ENCODE data around the gene PRMT7. TPM values are rescaled to one million over a fixed set of nuclear protein-coding genes. Genes with fewer than 3 reads are reported as not detected.

The PRMT7 gene
- 10 to 100 TPM; 70.4 to 73.2 TPM for total RNA-seq

DNA sequence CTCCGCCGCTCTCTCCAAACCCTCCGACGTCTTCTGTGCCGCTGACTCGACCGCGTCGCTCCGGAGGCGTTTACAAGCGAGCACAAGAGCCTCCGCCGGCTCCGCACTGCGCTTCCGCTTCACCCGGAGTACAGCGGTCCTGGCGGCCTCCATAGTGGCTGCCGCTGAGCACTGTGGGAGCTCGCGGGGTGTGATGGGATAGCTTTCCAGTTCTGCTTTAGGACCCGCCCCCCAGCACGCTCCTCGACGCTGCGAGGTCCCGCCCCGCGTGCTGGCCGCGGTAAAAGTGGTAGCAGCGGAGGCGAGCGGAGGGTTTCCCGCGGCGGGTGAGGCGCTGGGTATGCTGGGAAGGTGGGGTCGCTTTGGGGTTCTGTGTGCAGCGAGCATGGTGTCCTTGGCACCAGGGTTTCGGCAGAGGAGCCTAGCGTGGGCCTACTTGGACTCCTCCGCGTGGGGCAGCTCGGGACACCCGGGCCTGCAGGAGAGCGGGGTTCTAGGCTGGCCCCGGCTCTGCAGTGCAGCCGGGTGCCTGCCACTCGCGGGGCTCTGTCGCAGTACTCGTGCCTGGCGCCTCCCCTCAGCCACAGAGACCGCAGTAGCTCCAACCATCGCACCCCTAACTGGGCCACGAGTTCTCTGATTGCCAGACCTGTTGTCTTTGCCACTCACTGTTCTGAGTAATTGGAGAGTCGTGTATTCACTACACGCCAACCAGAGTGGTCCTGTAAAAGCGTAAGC, at the start of gene PRMT7, which contains the start of gene SLC7A6OS:
Gene PRMT7, plus strand, starts transcription at position 246 of the 738 bp plus-strand sequence. CDS start 4,961 bp downstream, outside the sequence.
Gene SLC7A6OS, minus strand, starts transcription at position 173 of the 738 bp plus-strand sequence. Its CDS starts 20 bp downstream, at position 153.
- ChIA-PET POLR2A (interaction anchor here (0.6 to 3.7 kb wide), 16 partner anchors 9 to 66 kb away, joined by 3 to 41 read pairs (median 6); partner anchors contain the start of genes PLA2G15 and SLC7A6), CTCF (interaction anchor here (0.6 to 6.4 kb wide), 17 partner anchors 11 to 559 kb away, joined by 3 to 118 read pairs (median 4); partner anchors contain the start of gene SLC7A6)
- Mint-ChIP-seq H3K27me3 (ENCODE audit: low read depth) (no peaks in the 10 kb centered on the region), H3K27ac (peak within 1 kb of the TSS; percentile 88), H3K4me1 (ENCODE audit: low read depth) (peaks cover 44% of the 10 kb centered on the region), H3K9me3 (ENCODE audit: insufficient read depth) (no peaks in the 10 kb centered on the region), H3K4me3 (peak within 1 kb of the TSS; percentile 89), H3K36me3 (ENCODE audit: low read depth) (peaks cover 46% of the 10 kb centered on the region)
- ATAC-seq (peak; percentile 99), DNase-seq (peak; percentile 96)

DNA sequence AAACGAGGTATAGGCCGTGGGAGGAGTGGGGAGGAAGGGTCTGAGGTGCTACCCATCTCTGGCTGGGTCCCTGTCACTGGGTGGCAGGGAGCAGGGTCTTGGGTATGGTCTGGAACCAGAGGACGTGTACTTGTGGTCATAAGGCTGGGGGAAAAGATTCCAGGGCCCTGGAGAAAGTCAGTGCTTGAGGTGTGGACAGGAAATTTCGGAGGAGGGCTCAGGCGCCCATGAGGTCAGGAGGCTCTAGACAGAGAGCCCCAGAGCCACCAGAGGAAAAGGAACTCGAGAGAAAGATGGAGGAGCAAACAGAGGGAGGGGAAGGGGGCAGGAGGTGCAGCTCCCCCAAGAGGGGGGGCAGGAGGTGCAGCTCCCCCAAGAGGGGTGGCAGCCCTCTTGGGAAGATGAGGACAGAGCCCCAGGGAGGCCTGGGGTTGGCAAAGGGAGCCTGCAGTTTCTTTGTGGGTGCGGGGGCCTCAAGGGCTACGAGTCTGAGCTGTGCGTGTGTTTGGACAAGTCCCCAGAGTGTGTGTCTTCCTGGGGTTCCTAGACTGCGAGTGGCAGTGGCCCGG, 47.2 kb upstream of the PRMT7 start:
- ChIA-PET POLR2A (interaction anchor here (1.0 to 6.0 kb wide), 14 partner anchors 9 to 64 kb away, joined by 3 to 55 read pairs (median 6); partner anchors contain the start of genes PLA2G15, PRMT7 and SLC7A6OS), CTCF (interaction anchor here (1.0 to 9.4 kb wide), 23 partner anchors 10 to 783 kb away, joined by 3 to 544 read pairs (median 5); partner anchors contain the start of genes ATP6V0D1, ESRP2, PLA2G15 and PRMT7)
- H3K4me3 Mint-ChIP-seq, result peak overlapping the region; percentile 93
- peaks cover 18% of the 10 kb centered on the region for H3K36me3 Mint-ChIP-seq (ENCODE audit: low read depth)
- ATAC-seq (no peak), DNase-seq (no peak)
- H3K4me1 Mint-ChIP-seq (ENCODE audit: low read depth), result peaks cover 47% of the 10 kb centered on the region
- peak overlapping the region; percentile 98 for H3K27ac Mint-ChIP-seq
- H3K27me3 Mint-ChIP-seq (ENCODE audit: low read depth), result no peaks in the 10 kb centered on the region
- H3K9me3 Mint-ChIP-seq (ENCODE audit: insufficient read depth), result no peaks in the 10 kb centered on the region

DNA sequence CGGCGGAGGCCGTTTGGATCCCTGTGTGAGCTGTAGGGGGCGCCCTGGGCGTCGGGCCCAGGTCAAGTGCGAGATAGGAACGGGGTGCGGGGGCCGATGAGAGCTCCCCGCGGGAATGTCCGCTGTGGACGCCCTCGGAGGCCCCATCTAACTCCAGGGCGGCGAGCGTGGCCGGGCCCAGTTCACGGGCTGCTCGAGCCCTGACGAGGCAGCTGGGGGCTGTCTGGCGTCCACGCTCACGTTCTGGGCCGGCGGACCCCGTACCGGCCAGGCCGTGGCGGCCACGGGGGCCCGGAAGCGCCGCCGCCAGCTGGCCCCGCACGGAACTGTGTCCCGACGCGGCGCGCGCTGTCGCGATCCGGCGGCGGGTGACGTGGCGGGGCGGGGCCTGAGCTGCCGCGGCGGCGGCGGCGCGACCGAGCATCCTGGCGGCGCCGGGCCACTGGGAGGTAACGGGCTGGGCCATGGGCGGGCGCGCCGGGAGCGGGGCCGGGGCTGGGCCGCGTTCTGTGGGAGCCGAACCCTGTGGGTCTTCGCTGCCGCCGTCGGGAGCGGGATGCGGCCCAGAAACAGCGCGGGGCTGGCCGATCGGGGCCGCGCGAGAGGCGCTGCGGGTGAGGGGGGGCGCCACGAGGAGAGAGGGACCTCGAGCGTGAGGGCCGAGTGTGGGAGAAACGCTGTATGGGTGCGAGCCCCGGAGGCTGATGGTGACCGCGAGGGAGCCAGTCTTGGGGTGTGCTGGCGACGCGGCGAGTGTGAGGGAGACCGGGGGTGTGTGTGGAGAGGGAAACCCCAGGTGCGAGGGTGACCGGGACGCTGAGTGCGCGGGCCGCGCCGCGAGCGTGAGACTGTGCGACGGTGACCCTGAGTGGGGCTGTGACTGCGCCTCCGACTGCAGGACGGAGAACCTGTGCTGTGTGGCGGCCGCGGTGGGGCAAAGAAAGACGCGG, 46.4 kb upstream of the PRMT7 start, which contains the start of gene SLC7A6:
Gene SLC7A6, plus strand, starts transcription at position 399 of the 950 bp plus-strand sequence. CDS start 10,201 bp downstream, outside the sequence.
- ChIA-PET POLR2A (interaction anchor here (1.0 to 6.0 kb wide), 13 partner anchors 8 to 64 kb away, joined by 3 to 55 read pairs (median 6); partner anchors contain the start of genes PLA2G15, PRMT7 and SLC7A6OS), CTCF (interaction anchor here (1.0 to 9.4 kb wide), 23 partner anchors 10 to 784 kb away, joined by 3 to 544 read pairs (median 5); partner anchors contain the start of genes ATP6V0D1, ESRP2, PLA2G15 and PRMT7)
- H3K4me1 Mint-ChIP-seq (ENCODE audit: low read depth), result peaks cover 53% of the 10 kb centered on the region
- no peaks in the 10 kb centered on the region for H3K9me3 Mint-ChIP-seq (ENCODE audit: insufficient read depth)
- ATAC-seq (peak; percentile 71), DNase-seq (peak; percentile 85)
- H3K36me3 Mint-ChIP-seq (ENCODE audit: low read depth), result peaks cover 24% of the 10 kb centered on the region
- no peaks in the 10 kb centered on the region for H3K27me3 Mint-ChIP-seq (ENCODE audit: low read depth)
- peak within 1 kb of the TSS; percentile 93 for H3K4me3 Mint-ChIP-seq
- H3K27ac Mint-ChIP-seq, result peak within 1 kb of the TSS; percentile 99

DNA sequence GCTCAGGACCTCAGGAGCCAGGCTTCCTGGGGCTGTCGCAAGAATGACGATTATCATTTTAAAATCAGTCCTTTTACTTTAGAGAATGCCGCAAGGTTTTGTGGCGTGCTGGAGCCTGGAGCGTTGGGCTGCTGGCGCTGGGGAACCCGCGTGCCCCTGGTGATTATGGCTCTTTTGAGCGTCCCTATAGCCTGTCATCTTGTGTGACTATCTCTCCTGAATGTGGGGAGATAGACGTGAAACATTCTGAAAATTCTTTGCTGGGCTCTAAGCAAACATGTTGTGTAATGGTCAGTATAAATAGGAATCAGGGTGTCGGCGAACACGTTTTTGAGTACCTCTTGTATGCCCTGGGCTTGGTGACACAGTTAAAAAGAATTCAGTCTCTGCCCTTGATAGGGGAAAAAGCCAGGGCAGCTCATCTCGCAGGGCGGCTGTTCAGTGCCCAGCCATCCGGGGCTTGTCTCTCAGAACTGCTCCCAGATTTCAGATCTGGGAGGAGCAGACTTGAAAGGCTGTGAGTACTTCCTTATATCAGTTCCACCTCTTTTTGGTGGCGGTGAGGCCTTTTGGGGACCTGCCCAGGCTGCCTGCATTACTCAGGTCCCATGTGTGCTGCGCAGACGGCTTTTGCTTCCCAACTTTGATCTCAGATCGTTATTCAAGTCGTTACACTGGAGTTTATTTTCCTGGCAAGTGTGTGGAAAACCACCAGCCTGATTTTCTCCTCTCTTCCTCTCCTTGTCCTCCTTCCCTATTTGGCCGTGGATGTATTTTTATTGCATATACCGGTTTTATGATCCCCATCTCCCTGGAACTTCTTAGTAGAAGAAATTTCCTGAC, 45.5 kb upstream of the PRMT7 start:
- H3K36me3 Mint-ChIP-seq (ENCODE audit: low read depth), result peaks cover 28% of the 10 kb centered on the region
- DNase-seq, result peak; percentile 61
- no peaks in the 10 kb centered on the region for H3K9me3 Mint-ChIP-seq (ENCODE audit: insufficient read depth)
- ChIA-PET POLR2A (interaction anchor here (2.0 to 6.0 kb wide), 4 partner anchors 20 to 45 kb away, joined by 6 to 55 read pairs (median 27); partner anchors contain the start of genes PLA2G15, PRMT7 and SLC7A6OS), CTCF (interaction anchor here (1.5 to 9.4 kb wide), 5 partner anchors 14 to 78 kb away, joined by 5 to 544 read pairs (median 67); no protein-coding TSS in a partner anchor)
- H3K4me3 Mint-ChIP-seq, result peak overlapping the region; percentile 93
- H3K27me3 Mint-ChIP-seq (ENCODE audit: low read depth), result no peaks in the 10 kb centered on the region
- H3K4me1 Mint-ChIP-seq (ENCODE audit: low read depth), result peaks cover 62% of the 10 kb centered on the region
- peak; percentile 10 for ATAC-seq
- H3K27ac Mint-ChIP-seq, result peak overlapping the region; percentile 99

GRCh38 chr16:68267612-68268405, 43.0 kb upstream of the PRMT7 start:
- CTCF ChIA-PET, result interaction anchor here (2.3 to 7.6 kb wide), 4 partner anchors 16 to 61 kb away, joined by 8 to 346 read pairs (median 12); no protein-coding TSS in a partner anchor
- Mint-ChIP-seq H3K27me3 (ENCODE audit: low read depth) (no peaks in the 10 kb centered on the region), H3K9me3 (ENCODE audit: insufficient read depth) (no peaks in the 10 kb centered on the region), H3K36me3 (ENCODE audit: low read depth) (peaks cover 40% of the 10 kb centered on the region), H3K4me1 (ENCODE audit: low read depth) (peaks cover 73% of the 10 kb centered on the region), H3K27ac (peak overlapping the region; percentile 10), H3K4me3 (peak overlapping the region; percentile 48)
- DNase-seq (no peak), ATAC-seq (no peak)
- POLR2A ChIA-PET, result interaction anchor here (0.6 kb wide), 1 partner anchor 43 kb away, joined by 3 read pairs; the partner anchor contains the start of genes PRMT7 and SLC7A6OS

GRCh38 chr16:68269793-68270192, 41.0 kb upstream of the PRMT7 start:
- H3K27me3 Mint-ChIP-seq (ENCODE audit: low read depth), result no peaks in the 10 kb centered on the region
- ATAC-seq (no peak), DNase-seq (no peak)
- peaks cover 59% of the 10 kb centered on the region for H3K36me3 Mint-ChIP-seq (ENCODE audit: low read depth)
- H3K9me3 Mint-ChIP-seq (ENCODE audit: insufficient read depth), result no peaks in the 10 kb centered on the region
- H3K27ac Mint-ChIP-seq, result peak overlapping the region; percentile 67
- H3K4me1 Mint-ChIP-seq (ENCODE audit: low read depth), result peaks cover 83% of the 10 kb centered on the region
- ChIA-PET POLR2A (interaction anchor here (0.8 to 1.7 kb wide), 4 partner anchors 16 to 42 kb away, joined by 3 to 10 read pairs (median 4); no protein-coding TSS in a partner anchor), CTCF (interaction anchor here (1.0 to 2.7 kb wide), 6 partner anchors 9 to 59 kb away, joined by 3 to 14 read pairs (median 7); no protein-coding TSS in a partner anchor)
- H3K4me3 Mint-ChIP-seq, result no peak overlapping the region

GRCh38 chr16:68270353-68270752, 40.5 kb upstream of the PRMT7 start:
- Mint-ChIP-seq H3K27me3 (ENCODE audit: low read depth) (no peaks in the 10 kb centered on the region), H3K9me3 (ENCODE audit: insufficient read depth) (no peaks in the 10 kb centered on the region), H3K4me1 (ENCODE audit: low read depth) (peaks cover 85% of the 10 kb centered on the region), H3K36me3 (ENCODE audit: low read depth) (peaks cover 61% of the 10 kb centered on the region), H3K4me3 (no peak overlapping the region), H3K27ac (peak overlapping the region; percentile 67)
- POLR2A ChIA-PET, result interaction anchor here (0.8 to 1.7 kb wide), 2 partner anchors 16 to 42 kb away, joined by 3 to 10 read pairs; no protein-coding TSS in a partner anchor
- CTCF ChIA-PET, result interaction anchor here (1.0 to 7.9 kb wide), 7 partner anchors 8 to 59 kb away, joined by 3 to 118 read pairs (median 8); partner anchors contain the start of gene SLC7A6
- DNase-seq, result no peak
- peak; percentile 20 for ATAC-seq

DNA sequence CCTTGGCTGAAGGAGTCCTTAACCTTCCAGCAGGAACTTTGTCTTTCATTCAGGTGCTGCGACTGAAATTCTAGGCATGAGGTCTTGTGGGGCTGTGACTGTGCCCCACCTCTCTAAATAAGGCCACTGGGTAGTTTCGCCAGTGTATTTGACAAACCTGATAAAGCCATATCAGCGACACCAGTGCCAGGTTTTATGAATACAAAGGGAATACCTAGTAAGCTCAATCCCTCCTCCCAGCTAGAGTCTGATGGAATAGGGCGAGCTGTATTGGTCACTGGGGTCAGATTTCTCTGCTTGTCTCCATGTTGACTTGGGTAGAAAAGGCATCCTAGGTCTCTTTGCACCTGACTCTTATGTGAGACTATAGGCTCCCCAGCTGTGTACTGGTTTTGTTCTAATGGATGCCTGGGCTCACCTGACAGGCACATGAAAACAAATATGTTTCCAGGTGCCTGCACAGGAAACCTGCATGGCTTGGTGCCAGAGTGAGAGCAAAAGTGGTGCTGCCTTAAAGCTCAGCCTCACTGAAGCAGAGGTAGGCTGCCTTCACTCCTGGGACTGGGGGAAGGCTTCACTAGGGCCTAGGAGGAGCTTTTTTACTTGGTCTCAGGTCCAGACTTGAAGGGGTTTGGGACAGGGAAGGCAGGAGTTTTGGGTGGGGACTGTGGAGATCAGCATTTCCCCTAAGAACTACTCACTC, 38.2 kb upstream of the PRMT7 start:
- Mint-ChIP-seq H3K27me3 (ENCODE audit: low read depth) (no peaks in the 10 kb centered on the region), H3K4me3 (peak overlapping the region; percentile 37), H3K9me3 (ENCODE audit: insufficient read depth) (no peaks in the 10 kb centered on the region), H3K36me3 (ENCODE audit: low read depth) (peaks cover 65% of the 10 kb centered on the region), H3K4me1 (ENCODE audit: low read depth) (peaks cover 85% of the 10 kb centered on the region), H3K27ac (peak overlapping the region; percentile 84)
- ChIA-PET POLR2A (interaction anchor here (0.7 to 1.9 kb wide), 7 partner anchors 8 to 31 kb away, joined by 3 to 9 read pairs (median 3); partner anchors contain the start of gene SLC7A6), CTCF (interaction anchor here (1.6 to 7.9 kb wide), 6 partner anchors 10 to 56 kb away, joined by 3 to 118 read pairs (median 14); partner anchors contain the start of genes PRMT7, SLC7A6 and SLC7A6OS)
- ATAC-seq, result peak; percentile 27
- peak; percentile 43 for DNase-seq

Data from activated CD8-positive, alpha-beta T cell treated with anti-CD3 and anti-CD28 coated beads, Interleukin-2, amount 10 ng/mL, durations not matched to agents 7 days and 5 days (primary cell).